HTR-8/SVneo (cell line): ENCODE data around the gene DSG3.
A peak's percentile ranks its signal among the peaks of the same experiment; 100 is the strongest.

ENCODE experiments used
- DNase-seq: peaks from one replicate; pipeline ENCODE4 v3.0.0; 2011; ENCODE audit warnings: low spot score, mixed read lengths; ENCODE audit not compliant: insufficient read length
- FAIRE-seq: peaks from 2 replicates; lab custom pipeline; 2011; peaks lifted over from hg19 to GRCh38; lab: Jason Lieb, UNC

Gene DSG3, protein sequence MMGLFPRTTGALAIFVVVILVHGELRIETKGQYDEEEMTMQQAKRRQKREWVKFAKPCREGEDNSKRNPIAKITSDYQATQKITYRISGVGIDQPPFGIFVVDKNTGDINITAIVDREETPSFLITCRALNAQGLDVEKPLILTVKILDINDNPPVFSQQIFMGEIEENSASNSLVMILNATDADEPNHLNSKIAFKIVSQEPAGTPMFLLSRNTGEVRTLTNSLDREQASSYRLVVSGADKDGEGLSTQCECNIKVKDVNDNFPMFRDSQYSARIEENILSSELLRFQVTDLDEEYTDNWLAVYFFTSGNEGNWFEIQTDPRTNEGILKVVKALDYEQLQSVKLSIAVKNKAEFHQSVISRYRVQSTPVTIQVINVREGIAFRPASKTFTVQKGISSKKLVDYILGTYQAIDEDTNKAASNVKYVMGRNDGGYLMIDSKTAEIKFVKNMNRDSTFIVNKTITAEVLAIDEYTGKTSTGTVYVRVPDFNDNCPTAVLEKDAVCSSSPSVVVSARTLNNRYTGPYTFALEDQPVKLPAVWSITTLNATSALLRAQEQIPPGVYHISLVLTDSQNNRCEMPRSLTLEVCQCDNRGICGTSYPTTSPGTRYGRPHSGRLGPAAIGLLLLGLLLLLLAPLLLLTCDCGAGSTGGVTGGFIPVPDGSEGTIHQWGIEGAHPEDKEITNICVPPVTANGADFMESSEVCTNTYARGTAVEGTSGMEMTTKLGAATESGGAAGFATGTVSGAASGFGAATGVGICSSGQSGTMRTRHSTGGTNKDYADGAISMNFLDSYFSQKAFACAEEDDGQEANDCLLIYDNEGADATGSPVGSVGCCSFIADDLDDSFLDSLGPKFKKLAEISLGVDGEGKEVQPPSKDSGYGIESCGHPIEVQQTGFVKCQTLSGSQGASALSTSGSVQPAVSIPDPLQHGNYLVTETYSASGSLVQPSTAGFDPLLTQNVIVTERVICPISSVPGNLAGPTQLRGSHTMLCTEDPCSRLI

DNA sequence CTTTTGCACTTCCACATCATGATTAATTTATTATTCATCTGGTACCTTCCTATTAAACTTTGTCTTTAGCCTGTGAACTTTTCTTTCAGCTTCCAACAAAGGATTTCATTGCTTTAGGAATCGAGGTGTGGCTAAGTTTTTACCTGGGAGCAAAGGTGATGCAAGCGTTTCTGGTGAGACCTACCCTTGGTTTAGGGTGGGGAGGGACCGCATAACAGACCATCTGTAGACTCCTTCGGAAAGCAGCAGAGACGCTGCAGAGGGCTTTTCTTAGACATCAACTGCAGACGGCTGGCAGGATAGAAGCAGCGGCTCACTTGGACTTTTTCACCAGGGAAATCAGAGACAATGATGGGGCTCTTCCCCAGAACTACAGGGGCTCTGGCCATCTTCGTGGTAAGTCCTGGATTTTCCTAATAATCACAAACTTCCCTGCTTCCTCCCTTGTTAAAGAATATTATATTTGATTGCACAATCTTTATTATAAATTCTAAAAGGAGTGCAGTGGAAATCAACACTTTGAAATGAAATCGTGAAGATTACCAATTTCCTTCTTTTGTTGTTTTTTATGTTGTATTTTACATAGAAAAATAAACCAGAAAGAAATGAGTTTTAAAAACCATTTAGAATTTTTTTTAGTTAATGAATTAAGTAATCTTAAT is at the start of gene DSG3:
DSG3 (plus strand) TSS at position 212 of the 662 bp plus-strand sequence; CDS start at position 349, 137 bp downstream.
- FAIRE-seq: no peak
- DNase-seq: no peak

DNA sequence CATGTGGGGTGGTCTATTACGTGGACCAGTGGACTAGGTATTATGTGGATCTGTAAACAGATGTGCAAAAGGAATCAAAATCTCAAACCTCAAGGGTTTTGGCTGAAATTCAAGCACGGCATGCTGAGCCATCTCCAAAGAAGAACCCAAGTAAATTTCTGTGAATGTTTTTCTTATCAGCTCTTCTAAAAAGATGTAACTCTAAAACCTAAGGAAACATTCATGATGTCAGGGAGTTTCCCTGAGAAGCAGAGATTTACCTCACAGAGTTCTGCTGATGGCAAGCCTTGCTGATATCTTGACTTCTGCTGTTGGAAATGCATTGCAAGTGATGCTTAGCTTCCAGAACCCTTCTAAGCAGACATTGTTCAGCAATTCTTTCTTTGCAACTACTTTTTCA is 49.4 kb upstream of the DSG3 start:
- FAIRE-seq: no peak

DNA sequence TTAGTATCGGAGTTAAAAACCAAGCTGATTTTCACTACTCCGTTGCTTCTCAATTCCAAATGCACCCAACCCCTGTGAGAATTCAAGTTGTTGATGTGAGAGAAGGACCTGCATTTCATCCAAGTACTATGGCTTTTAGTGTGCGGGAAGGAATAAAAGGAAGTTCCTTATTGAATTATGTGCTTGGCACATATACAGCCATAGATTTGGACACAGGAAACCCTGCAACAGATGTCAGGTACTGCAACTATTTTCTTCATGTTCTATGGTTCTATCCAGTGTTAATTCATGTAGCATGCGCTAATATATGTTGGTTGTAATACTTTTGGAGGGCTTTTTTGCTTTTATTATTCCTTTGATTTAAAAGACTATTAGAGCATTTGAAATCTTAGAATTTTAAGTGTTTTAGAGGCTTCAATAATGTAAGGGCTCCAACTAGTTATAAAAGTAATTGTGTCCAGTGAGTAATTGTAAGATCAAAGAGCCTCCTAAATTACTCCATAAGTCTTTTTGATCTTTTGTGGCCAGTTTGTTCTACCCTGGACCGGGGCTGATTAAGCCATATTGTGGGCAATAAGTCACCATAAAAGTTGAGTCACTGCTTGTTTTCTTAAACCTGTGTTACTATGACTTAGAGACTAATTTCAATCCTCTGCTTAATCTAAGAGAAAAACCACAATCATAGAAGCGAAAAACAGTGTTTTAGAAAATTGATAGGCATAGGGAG is 48.1 kb upstream of the DSG3 start:
- DNase-seq (no peak), FAIRE-seq (no peak)

More for the DNA sequence above, 49.4 kb upstream of the DSG3 start:
- no peak for DNase-seq

DNA sequence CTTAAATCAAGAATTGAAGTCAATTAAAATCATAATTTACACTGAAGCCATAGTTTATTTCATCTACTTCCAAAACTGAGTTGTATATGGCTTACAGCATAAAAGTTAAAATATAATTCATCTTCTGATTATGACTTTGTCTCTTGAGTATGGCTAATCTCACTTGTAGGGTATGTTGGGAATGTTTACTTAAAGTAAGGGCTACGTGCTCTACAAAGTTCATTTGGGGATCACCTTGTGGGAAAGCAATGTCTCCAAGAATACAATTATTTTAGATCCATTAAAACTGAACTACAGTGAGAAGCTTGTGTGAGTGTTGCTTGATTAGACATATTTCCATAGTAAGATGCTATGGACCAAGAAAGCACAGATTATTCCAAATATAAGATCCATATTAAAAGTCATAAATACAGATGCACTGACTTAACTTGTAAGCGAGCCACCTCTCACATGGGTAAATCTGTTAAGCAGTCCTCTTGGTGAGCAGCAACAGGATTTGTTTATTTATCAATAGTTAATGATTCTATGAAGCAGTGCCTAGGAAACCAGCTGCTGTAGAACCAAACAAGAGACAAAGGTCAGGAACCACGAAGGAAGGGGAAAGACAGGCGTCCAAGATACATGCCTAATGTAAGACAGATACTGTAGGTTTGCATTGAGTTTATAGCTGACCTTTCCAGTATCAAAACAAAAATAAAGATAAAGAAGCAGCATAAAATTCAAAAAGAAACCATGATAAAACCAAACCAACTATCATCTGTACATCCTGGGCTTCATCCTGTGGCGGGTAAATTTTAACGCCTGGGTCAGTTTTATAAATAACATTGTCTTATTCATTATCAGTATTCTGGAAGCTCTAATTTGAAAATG is 46.1 kb upstream of the DSG3 start:
- FAIRE-seq: no peak
- no peak for DNase-seq

DNA sequence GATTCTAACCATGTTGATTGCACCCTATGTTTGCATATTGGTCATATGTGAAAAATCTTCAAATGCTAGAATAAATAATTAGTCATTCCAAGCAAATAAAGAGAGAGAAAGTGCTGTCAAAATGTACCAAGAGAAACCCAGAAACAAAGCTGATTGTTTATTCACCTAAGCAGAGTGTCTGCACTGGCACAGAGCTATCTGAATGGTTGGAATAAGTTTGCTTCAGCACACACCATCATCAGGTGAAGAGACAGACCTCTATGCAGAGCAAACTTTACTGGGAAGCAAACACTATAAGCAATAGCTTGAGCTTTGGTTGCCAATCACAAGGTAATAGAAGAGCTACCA is 45.5 kb upstream of the DSG3 start:
- FAIRE-seq: no peak

DNA sequence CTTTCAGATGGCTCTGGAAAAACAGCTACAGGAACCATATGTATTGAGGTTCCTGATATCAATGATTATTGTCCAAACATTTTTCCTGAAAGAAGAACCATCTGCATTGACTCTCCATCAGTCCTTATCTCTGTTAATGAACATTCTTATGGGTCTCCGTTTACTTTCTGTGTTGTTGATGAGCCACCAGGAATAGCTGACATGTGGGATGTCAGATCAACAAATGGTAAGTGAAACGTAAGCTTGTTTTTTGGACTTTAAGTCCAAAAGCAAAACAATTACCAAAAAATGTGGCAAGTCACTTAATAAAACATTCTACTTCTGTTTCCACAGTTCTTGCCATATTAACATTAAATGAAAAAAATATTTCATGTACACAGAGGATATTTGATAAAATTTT is 44.1 kb upstream of the DSG3 start:
- DNase-seq (no peak), FAIRE-seq (no peak)

More for the DNA sequence above, 45.5 kb upstream of the DSG3 start:
- no peak for DNase-seq

DNA sequence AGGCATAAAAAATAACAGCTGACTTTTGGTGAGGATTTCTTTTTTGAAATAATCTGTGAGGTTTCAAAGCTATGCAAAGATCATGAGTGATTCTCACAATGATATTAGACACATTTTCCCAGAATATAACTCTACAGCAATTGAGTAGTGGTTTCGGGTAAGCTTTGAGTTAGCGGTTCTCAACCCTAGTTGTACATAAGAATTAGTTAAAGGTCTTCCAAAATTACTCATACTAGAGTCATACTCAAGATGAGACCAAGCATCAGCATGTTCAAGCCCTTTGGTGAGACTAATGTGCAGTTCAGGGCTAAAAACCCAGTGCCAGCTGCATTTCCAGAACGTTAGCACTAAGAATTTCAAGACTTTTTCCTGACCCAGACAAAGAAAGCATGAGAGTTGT is 39.9 kb upstream of the DSG3 start:
- DNase-seq (no peak), FAIRE-seq (no peak)

DNA sequence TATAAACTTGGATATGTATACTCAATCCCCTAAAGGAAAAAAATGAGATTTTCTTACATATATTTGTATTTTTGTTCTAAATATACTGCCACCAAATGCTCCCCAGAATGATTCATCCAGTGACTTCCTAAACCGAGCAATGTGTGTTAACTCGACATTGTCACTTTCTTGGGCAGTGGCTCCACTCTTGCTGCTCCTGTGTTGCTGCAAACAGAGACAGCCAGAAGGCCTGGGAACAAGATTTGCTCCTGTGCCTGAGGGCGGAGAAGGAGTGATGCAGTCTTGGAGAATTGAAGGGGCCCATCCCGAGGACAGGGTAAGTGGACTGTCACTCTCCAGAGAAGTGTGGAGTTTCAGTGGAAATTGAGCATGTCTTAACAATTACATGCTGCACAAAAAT is 38.3 kb upstream of the DSG3 start:
- no peak for FAIRE-seq

DNA sequence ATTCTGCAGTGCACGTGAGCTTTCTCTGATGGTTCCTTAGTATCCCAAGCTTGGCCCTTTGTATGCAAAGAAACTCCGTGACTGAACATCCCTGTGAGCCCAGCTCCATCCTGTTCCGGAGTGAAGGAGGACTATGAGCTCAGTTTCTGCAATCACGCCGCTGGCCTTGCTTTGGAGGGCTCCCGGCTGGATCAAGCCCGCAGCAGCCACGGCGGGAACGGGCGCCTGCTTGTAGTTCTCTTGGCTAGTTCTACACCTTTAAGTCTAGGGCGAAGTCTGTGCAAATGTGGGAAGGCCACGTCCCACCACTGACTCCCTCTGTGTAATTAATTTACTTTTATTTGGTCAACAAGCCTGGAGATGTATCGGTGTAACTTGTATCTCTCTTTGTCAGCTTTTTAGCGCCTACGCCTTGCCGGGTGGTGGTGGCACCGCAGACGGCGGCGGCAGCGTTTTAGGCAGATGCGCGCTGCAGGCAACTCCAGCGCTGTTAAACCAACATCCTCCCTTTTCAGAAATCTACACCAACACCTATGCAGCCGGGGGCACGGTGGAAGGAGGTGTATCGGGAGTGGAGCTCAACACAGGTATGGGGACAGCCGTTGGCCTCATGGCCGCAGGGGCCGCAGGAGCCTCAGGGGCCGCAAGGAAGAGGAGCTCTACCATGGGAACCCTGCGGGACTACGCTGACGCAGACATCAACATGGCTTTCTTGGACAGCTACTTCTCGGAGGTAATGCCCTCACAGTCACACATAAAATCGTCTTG is 36.6 kb upstream of the DSG3 start:
- DNase-seq (no peak), FAIRE-seq (no peak)

More for the DNA sequence above, 38.3 kb upstream of the DSG3 start:
- no peak for DNase-seq

DNA sequence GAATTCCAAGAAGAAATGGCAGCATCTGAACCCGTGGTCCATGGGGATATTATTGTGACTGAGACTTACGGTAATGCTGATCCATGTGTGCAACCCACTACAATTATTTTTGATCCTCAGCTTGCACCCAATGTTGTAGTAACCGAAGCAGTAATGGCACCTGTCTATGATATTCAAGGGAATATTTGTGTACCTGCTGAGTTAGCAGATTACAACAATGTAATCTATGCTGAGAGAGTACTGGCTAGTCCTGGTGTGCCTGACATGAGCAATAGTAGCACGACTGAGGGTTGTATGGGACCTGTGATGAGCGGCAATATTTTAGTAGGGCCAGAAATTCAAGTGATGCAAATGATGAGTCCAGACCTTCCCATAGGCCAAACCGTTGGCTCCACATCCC is 34.4 kb upstream of the DSG3 start:
- FAIRE-seq: no peak
- no peak for DNase-seq

DNA sequence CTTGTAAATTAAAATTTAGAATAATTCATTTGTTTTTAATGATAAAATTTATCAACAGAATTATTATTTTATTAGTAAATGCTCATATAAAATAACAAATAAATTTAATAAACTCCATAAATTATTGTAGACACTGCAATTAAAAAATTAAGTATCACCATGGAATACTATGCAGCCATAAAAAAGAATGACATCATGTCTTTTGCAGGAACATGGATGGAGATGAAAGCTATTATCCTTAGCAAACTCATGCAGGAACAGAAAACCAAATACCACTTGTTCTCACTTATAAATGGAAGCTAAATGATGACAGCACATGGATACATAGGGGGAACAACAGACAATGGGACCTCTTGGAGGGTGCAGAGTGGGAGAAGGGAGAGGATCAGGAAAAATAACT is 29.7 kb upstream of the DSG3 start:
- FAIRE-seq (no peak), DNase-seq (no peak)

DNA sequence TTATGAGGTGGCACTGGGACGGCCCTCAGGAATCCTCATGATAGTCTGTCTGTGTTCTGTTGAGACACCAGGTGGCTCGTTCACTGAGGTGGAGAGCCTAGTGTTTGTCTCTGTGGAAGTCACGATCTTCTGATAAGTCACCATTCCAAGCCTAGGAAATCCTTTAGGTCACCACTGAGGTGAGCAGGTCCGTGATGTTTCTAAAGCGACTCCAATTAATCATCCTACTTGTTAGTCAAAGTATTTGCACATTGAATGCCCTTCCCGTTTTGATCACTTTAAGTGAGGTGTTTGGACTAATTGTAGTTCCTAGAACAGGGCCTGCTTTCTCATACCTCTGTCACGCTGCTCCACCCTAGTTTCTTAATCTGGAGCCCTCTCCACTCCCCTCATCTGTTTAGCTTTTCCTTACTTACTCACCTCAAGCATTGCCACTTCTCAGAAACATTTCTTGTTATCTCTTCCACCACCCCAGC is 28.0 kb upstream of the DSG3 start:
- no peak for DNase-seq
- FAIRE-seq: no peak

DNA sequence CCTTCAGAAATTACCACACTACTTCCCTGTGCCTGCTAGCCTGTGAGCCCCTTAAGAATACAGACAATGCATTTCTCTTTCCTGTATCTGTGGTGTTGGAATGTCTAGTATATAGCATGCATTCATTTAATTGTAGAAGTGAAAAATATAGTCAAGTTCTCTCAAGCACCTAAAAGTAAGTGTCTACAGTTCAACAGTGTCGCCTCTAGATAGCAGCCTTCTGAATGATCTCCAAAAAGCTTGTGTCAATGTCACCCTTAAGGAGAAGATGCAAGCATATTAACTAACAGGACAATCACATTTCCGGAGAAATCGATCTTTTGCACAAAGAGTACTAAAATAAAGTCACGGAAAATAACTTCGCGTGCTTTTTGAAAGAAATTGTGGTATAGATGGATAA is 27.5 kb upstream of the DSG3 start:
- DNase-seq (no peak), FAIRE-seq (no peak)

DNA sequence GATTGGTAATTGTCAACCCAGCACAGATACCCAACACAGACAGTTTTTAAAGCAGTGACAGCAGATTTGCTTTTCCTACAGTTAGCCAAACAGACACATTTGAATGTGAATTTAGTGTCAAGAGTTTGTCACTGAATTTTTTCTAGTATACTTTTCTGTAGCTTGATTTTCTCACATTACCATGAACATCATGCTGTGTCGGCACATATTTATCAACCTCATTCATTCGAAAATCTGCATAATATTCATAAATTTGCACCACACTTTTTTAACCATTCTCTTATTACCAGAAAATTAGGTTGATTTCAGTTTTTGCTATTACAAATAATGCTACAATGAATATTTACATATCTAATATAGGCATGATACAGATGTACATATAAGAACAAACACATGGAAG is 27.0 kb upstream of the DSG3 start:
- DNase-seq (no peak), FAIRE-seq (no peak)

DNA sequence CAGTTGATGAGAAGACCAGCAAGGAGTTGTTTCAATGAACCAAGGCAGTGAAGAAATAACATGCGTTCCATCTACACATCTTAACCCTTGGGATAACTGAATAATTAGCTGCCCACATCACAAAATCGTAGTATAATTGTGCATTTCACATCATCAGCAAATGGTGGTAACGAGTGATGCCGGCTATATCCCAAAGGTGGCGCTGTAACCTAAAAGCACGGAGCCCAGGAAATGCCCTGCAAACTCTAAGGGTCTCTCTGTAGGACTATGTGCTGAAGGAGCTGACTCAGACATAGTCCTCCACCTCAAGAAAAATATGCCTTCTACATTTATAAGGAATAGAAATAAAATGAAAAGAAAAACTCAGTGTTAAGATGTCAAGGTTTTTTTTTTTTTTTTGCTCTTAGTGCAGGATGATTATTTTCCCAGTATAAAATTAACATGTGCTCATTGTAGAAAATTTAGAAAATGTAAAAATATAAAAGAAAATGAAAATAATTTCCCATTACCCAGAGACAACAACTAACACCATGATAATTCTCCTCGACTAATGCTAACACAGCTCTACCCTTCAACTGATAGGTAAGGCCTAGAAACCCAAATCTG is 23.1 kb upstream of the DSG3 start:
- no peak for FAIRE-seq

DNA sequence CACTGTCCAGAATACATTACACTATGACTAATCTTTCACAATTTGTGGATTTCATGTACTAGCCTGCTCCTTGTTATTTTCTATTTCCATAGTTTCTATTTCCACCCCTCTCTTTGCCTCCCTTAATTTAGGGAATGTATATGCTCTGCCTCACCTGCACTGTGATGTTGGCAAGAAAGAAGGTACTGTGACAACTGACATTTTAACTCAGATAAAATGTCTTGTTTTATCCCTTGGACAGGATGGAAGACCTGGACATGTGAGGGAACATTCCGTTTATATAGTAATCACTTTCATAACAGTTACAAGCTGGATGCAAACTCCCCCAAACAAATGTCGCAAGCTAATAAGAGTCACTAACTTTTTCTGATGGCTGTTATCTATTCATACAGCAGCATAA is 21.5 kb upstream of the DSG3 start:
- FAIRE-seq (no peak), DNase-seq (no peak)

More for the DNA sequence above, 23.1 kb upstream of the DSG3 start:
- peak; percentile 28 for DNase-seq

DNA sequence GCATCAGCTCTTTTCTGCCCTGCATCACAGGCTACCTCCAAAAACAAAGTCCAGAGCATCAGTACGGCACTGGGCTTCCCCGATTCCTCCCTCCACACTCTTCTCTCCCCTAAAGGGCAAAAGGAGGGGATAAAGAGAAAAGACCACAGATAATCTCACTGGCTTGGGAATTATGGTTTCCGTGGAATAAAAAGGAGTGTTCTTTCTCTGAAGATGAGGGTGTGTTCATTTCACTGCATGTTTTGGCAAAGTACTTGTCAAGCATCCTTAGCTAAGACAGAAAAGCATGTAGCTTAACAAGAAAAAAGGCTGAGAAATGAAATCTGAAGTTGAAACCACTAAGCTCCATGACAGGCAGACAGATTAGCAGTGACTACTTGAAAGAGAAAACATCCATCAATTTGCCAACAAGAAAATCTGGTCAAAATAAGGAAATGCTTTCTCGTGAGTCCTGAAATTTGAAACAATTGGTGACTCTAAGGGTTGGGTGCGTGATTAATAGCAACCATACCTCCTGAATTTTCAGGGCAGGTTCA is 20.6 kb upstream of the DSG3 start:
- FAIRE-seq (no peak), DNase-seq (no peak)
